Central memory CD4-positive, alpha-beta T cell (primary cell): ENCODE results near the gene TYMS.

ENCODE experiments used
- DNase-seq: peaks from one replicate; pipeline ENCODE4 v3.0.0; 2022
- total RNA-seq, 3 experiments: gene quantifications; one replicate each; lab custom pipeline; 2026; lab: John Stamatoyannopoulos, UW

TYMS gene
- total RNA-seq, result 0.05 to 3.3 (median 2.6) reads per million in 3 experiments

GRCh38 chr18:657311-658000 lies at the start of gene TYMS:
Gene TYMS, plus strand, starts transcription at chr18:657653. Its CDS starts 90 bp downstream, at chr18:657743.
- DNase-seq, result peak; percentile 9

DNA sequence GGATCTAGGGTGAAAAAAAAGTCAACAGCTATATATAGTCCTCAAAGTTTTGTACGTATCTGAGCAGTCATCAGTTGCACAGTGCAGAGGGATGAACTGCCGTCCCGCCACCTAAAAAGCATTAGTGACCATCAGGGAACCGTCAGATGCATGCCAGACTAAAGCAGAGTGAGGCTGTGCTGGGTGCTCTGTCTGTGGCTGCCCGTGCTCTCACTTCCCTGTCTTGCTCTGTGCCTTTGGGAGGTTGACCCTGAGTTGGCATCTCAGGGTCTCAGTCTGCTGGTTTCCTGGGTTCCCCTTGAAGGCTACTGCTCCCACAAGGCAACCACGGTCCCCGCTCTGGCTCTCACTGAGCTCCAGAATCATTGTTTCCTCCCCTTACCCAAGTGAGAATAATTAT lies 49.5 kb upstream of the TYMS start:
- no peak for DNase-seq

DNA sequence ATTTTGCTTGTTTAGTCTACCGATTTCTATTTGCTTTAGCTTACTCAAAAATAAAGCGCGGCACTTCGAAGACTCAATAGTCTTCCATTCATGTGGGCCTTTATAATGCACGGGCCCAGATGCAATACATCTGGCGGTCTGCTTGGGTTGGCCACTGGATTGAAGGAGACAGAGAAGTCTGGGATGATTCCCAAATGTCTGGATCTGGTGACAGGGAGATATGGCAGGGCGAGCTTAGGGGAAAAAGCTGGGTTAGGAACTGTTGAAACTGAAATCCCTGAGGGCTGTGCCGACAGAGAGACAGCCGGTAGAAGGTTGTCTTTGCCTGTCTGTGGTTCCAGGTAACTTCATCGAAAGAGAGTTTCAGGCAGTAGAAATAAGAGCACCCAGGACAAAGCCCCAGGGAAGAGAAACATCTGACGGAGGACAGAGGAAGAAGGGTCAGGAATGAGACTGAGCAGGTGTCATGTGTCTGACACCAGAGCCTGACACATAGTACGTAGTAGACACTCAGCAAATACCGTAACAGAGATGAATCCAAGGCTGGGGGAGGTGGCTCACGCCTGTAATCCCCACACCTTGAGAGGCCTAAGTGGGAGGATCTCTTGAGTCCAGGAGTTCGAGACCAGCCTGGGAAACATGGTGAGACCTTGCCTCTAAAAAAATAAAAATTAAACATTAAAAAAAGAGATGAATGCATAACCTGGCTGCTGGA lies 47.1 kb upstream of the TYMS start:
- DNase-seq, result no peak

- DNase-seq, result no peak
Observed at GRCh38 chr18:612156-612555, 45.3 kb upstream of the TYMS start.

GRCh38 chr18:614193-614592 lies 43.3 kb upstream of the TYMS start:
- DNase-seq, result no peak

GRCh38 chr18:615092-615521 lies 42.3 kb upstream of the TYMS start:
- DNase-seq, result no peak

- DNase-seq, result no peak
Observed at GRCh38 chr18:615773-616172, 41.7 kb upstream of the TYMS start.

DNA sequence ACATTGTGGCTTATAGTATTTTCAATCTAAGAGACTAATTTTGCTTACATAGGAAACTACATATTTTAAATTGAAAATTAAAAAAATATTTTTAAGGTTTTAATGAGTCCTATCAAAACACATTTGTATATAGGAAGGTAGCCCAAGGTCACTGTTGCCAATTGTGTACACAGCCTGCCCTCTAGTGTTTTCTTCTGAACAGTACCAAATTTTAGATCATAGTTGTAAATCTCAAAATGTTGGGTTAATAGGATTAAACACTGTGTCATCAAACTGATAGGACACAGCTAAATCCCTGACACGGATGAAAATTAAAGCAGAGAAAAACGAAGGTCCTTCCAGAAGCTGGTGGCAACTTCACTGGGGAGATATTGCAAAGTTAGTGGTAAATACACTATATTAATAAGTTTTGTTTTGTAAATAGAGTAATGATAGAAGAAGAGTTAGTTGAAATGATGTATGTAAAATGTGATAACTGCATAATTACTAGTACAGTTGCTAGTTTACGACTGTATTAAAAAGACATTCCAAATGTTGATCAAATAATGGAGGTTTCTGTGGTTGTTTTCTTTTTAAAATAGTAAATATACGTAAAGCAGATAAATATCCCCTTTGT lies 41.0 kb upstream of the TYMS start:
- peak; percentile 29 for DNase-seq

- DNase-seq, result no peak
Observed at GRCh38 chr18:617970-618504, 39.4 kb upstream of the TYMS start.

DNA sequence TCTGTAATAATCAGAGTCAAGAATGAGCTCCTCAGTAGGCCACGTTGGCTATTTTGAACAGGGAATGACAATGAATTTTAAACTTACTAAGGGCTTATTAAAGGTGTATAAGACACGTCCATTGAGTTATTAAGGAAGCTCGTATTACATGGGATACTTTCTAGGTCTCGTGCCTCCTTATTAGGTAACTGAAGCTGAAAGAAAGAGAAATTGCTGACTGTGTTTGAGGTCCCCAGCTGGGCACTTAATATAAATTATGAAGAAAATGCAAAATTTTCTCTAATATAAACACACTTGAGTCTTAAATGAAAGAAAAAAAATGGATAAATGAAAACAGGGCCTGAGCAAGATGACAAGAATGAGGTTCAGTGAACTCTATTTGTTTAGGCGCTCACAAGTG lies 38.8 kb upstream of the TYMS start:
- DNase-seq, result no peak

DNA sequence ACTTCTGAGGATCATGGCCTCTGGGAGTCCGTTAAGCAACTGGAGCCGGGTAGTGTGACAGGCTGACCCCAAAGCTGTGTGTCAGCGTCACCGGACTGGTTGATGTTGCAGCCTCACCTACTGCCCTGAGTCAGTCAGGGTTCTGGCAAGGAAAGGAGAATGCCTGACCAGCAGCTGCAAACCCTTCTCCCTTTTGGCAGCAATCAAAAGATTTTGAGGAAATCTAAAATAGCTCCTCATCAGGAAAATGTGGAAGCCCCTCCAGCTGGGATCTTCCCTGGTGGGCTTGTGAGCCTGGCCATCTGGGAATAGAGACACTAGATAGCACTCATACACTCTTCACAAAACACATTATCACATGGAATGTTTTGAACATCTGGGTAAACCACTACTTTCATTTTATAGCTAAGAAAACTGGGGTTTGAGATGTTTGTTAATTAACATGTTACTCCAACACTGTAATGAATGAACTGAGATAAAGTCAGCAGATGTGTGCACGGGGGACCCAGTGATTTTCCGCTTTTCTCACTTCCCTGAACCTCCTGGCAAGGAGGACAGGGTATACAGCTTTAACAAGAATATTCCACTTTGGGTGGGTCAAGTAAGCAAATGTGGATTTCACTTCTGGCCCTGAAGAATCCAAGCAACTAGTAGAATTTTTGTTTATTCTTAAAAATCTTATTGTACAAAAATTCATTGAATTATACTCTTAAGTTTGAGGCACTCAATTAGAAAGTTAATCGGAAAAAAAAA lies 36.0 kb upstream of the TYMS start:
- no peak for DNase-seq

DNA sequence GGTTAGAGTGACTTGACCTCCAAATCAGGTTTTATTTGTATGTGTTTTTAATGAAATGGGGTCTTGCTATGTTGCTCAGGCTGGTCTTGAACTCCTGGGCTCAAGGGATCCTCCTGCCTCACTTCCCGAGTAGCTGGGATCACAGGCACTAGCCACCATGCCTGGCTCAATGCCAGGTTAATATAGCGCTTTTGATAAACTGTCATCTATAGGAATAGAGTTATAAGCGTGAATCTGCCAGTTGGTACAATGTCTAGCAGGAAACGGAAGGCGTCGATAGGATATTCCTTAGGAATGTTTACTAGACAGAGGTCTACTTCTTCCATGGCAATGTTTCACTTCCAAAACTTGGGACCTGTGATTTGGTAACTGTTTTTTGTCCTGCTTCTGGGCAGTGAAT lies 35.2 kb upstream of the TYMS start:
- no peak for DNase-seq

GRCh38 chr18:623761-624620 lies 33.5 kb upstream of the TYMS start:
- peak; percentile 30 for DNase-seq

DNA sequence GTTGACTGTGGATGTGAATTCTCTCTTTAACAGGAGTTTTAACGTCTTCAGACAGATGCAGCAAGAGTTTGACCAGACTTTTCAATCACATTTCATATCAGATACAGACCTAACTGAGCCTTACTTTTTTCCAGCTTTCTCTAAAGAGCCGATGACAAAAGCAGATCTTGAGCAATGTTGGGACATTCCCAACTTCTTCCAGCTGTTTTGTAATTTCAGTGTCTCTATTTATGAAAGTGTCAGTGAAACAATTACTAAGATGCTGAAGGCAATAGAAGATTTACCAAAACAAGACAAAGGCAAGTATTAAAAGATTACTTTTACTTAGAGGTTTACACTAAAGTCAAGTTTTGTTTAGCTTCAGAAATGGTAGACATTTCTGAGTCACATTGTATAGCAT lies 30.2 kb upstream of the TYMS start:
- no peak for DNase-seq

DNA sequence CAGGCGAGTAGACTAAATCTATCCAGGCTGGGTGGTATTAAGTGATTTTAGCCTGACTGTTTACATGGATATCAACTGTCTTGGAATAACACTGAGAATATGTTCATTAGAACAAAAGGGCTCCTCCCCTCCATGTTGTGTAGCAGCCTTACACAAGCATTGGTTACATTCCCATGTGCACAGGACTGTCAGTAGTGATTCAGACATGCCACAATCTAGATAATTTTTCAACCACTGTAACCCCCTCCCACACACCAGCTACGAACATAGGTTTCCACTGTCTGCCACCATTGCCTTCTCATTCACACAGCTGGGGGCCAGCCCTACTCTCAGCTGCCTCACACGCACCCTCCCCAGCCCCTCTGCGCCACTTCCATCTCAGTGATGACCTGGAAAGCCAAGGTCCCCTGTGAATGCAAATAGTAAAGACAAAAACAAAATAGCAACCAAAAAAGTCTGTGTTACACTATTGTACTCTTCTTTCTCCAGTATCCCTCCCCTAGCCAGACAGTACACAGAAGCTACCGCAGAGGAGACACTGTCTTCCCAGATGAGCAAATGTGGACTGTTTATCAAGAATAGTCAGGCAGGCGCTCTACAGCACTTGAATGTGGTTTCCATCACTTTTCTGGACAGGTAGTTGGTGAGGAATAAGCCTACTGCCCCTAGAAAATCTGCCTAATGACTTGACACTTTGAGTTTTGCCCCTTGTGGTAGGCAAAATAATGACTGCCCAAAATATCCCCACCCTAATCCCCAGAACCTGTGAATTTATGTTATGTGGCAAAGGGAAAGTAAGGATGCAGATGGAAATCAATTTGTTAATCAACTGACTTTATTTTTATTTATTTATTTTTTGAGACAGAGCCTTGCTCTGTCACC lies 27.9 kb upstream of the TYMS start:
- no peak for DNase-seq

DNA sequence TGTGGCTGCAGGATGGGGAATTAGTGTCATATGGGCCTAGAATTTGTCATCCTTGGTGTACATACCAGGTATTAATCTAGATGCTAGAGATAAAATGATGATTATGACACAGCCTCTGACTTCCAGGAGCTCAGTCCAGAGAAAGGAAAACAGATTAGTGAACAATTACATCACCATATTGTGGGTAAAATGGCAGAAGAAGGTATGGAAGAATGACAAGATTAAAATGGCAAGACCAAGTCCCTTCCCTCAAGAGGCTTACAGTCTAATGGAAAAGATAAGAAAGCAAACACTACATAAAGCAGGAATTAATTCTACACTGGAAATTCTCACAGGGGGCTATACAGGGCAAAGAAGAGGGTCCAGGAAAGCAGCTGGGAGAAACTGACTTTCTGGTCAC lies 25.9 kb upstream of the TYMS start:
- no peak for DNase-seq

GRCh38 chr18:634551-635045 lies 22.9 kb upstream of the TYMS start:
- DNase-seq, result no peak

GRCh38 chr18:635171-635570 lies 22.3 kb upstream of the TYMS start:
- no peak for DNase-seq

GRCh38 chr18:641224-641623 lies 16.2 kb upstream of the TYMS start:
- no peak for DNase-seq

- DNase-seq, result no peak
Observed at GRCh38 chr18:644395-645004, 13.0 kb upstream of the TYMS start.
